ENCODE measurements around the gene MOAP1. TPM values are rescaled to one million over a fixed set of nuclear protein-coding genes. Genes with fewer than 3 reads are reported as not detected.
"Not testable (repeated sequence)": the region's sequence is repeated elsewhere in the genome, so short reads cannot be mapped to it uniquely, and the experiment has no call there.

Gene MOAP1
- total and polyA plus RNA-seq, 4 donors, result 22.3 to 48.6 (median 31.2) TPM

DNA sequence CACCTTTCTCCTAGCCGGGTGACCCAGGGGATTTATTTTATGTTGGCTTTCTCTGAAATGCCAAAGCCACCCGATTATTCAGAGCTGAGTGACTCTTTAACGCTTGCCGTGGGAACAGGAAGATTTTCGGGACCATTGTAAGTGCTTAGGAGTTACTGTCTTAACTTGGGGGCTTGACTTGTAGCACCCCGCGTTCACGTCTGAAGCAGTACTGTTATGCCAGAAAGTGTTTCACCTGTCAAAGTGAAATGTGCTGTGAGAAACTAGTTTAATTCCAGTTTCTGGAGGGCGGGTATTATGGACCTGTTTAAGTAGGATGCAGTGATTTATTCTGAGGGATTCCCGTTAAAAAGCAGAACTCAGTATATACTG is 638 bp upstream of the MOAP1 start:
- ATAC-seq (ENCODE audit: insufficient read depth, low FRiP score) (no peak), DNase-seq (no peak)
- Histone ChIP-seq H3K4me3 (peak overlapping the region; percentile 82), H3K4me1 (ENCODE audit: control insufficient read depth in 5 of 5, insufficient read depth in 5 of 5, low read length in 5 of 5) (peaks cover 3 to 17% (median 9%) of the 10 kb centered on the region in 5 donors), H3K9ac (ENCODE audit: insufficient read depth in 1 of 2, low read length in 2 of 2) (peak overlapping the region; percentile 76 to 86), H3K27me3 (ENCODE audit: control insufficient read depth in 3 of 3, insufficient read depth in 3 of 3, low read length in 2 of 3) (no peaks in the 10 kb centered on the region), H3K9me3 (ENCODE audit: control insufficient read depth in 4 of 4, insufficient read depth in 3 of 4, low read length in 3 of 4) (peaks cover 0 to 2% (median 0%) of the 10 kb centered on the region in 4 donors), H3K27ac (ENCODE audit: low read depth in 1 of 2, low read length in 1 of 2) (peak overlapping the region; percentile 94 to 100), H3K36me3 (ENCODE audit: control insufficient read depth in 4 of 4, insufficient read depth in 4 of 4, low read length in 4 of 4) (peaks cover 4 to 14% (median 7%) of the 10 kb centered on the region in 4 donors)
- 0% methylated on average over 10 of the region's 10 CpGs for WGBS, 2 donors
- TF ChIP-seq, protein P1, sequence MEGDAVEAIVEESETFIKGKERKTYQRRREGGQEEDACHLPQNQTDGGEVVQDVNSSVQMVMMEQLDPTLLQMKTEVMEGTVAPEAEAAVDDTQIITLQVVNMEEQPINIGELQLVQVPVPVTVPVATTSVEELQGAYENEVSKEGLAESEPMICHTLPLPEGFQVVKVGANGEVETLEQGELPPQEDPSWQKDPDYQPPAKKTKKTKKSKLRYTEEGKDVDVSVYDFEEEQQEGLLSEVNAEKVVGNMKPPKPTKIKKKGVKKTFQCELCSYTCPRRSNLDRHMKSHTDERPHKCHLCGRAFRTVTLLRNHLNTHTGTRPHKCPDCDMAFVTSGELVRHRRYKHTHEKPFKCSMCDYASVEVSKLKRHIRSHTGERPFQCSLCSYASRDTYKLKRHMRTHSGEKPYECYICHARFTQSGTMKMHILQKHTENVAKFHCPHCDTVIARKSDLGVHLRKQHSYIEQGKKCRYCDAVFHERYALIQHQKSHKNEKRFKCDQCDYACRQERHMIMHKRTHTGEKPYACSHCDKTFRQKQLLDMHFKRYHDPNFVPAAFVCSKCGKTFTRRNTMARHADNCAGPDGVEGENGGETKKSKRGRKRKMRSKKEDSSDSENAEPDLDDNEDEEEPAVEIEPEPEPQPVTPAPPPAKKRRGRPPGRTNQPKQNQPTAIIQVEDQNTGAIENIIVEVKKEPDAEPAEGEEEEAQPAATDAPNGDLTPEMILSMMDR (IDR thresholded peaks at IDR 0.05; ENCODE audit: control extremely low read depth, extremely low read depth), result no peak

DNA sequence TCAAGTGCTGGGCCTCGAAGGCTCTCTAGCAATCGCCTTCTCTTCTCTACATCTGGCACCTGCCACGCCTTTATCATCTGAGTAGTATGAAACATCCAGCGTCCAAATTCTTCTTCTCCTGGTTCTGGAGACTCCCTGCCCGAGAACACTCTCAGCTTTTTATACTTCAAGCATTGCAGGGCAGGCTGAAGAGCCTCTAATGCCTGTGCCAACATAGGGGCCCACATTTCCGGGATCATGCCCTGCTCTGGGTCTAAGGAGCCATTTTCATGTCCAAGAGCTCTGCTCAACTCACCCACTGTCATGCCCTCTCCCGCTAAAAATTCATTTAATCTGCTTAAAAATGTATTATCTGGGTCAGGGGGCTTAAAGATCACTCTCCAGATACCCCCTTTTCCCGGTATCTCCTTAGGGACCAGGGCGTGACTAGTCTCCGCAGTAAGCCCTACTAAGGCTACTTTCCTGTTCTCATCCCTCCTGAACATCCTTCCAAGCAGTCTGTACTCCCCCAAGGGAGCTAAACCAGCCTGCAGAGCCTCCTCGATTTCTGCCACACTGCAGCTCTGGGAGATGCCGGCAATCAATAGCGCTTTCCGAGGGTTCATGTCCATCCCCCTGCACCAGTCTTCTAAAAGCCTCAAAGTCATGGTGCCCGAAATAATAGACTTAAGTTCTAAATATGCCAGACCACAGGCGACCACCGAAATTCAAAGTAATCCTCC is 940 bp downstream of the MOAP1 start:
- WGBS, 2 donors, result 43 to 46% methylated on average over 17 of the region's 17 CpGs
- peak in 1 of 3 donors; percentile 8 for DNase-seq
- peaks cover 3 to 17% (median 9%) of the 10 kb centered on the region in 5 donors for H3K4me1 ChIP-seq (ENCODE audit: control insufficient read depth in 5 of 5, insufficient read depth in 5 of 5, low read length in 5 of 5)
- H3K36me3 ChIP-seq (ENCODE audit: control insufficient read depth in 4 of 4, insufficient read depth in 4 of 4, low read length in 4 of 4), result peaks cover 4 to 10% (median 7%) of the 10 kb centered on the region in 4 donors
- TF ChIP-seq, protein P1 (IDR thresholded peaks at IDR 0.05; ENCODE audit: control extremely low read depth, extremely low read depth), result no peak
- peak overlapping the region; percentile 99 for H3K4me3 ChIP-seq
- H3K27ac ChIP-seq (ENCODE audit: low read depth in 1 of 2, low read length in 1 of 2), result peak overlapping the region; percentile 94 to 100
- peak overlapping the region; percentile 66 to 90 for H3K9ac ChIP-seq (ENCODE audit: insufficient read depth in 1 of 2, low read length in 2 of 2)
- H3K27me3 ChIP-seq (ENCODE audit: control insufficient read depth in 3 of 3, insufficient read depth in 3 of 3, low read length in 2 of 3), result no peaks in the 10 kb centered on the region
- ATAC-seq (ENCODE audit: insufficient read depth, low FRiP score), result no peak
- H3K9me3 ChIP-seq (ENCODE audit: control insufficient read depth in 4 of 4, insufficient read depth in 3 of 4, low read length in 3 of 4), result peaks cover 0 to 2% (median 0%) of the 10 kb centered on the region in 4 donors

DNA sequence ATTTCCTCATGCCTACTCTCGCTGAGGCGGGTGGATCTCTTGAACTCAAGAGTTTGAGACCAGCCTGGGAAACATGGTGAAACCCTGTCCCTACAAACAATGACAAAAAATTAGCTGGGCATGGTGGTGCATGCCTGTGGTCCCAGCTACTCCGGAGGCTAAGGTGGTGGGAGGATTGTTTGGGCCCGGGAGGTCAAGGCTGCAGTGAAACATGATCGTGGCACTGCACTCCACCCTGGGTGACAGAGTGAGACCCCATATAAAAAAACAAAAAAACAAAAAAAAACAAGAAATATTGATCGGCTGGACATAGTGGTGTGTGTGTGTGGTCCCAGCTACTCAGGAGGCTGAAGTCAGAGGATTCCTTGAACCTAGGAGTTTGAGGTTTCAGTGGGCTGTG is 9.2 kb downstream of the MOAP1 start:
- 84 to 87% methylated on average over 6 of the region's 6 CpGs for WGBS, 2 donors
- no peak for DNase-seq

DNA sequence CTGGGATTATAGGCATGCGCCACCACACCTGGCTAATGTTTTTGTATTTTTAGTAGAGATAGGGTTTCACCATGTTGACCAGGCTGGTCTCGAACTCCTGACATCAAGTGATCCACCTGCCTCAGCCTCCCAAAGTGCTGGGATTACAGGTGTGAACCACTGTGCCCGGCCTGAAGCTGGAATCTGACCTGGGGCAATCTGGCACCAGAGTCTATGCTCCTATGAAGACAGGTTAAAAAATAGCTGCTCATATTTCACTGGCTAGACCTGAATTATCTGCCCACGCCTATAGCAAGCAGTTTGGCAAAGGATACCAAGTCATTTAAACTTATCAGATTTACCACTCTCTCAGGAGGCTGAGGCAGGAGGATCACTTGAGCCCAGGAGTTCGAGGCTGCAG is 10.0 kb downstream of the MOAP1 start:
- not testable (repeated sequence) for H3K4me1 ChIP-seq (ENCODE audit: control insufficient read depth in 5 of 5, insufficient read depth in 5 of 5, low read length in 5 of 5); DNase-seq; H3K27ac ChIP-seq (ENCODE audit: low read depth in 1 of 2, low read length in 1 of 2); ATAC-seq (ENCODE audit: insufficient read depth, low FRiP score); H3K27me3 ChIP-seq (ENCODE audit: control insufficient read depth in 3 of 3, insufficient read depth in 3 of 3, low read length in 2 of 3); H3K4me3 ChIP-seq; H3K36me3 ChIP-seq (ENCODE audit: control insufficient read depth in 4 of 4, insufficient read depth in 4 of 4, low read length in 4 of 4); H3K9ac ChIP-seq (ENCODE audit: insufficient read depth in 1 of 2, low read length in 2 of 2); H3K9me3 ChIP-seq (ENCODE audit: control insufficient read depth in 4 of 4, insufficient read depth in 3 of 4, low read length in 3 of 4)
- WGBS, 2 donors, result 77 to 90% methylated on average over 5 of the region's 5 CpGs

More for the DNA sequence above, 9.2 kb downstream of the MOAP1 start:
- no peak for ATAC-seq (ENCODE audit: insufficient read depth, low FRiP score)
- no peaks in the 10 kb centered on the region for H3K9me3 ChIP-seq (ENCODE audit: control insufficient read depth in 4 of 4, insufficient read depth in 3 of 4, low read length in 3 of 4)
- TF ChIP-seq, protein P1 (IDR thresholded peaks at IDR 0.05; ENCODE audit: control extremely low read depth, extremely low read depth), result no peak
- no peak overlapping the region for H3K4me3 ChIP-seq
- H3K27ac ChIP-seq (ENCODE audit: low read depth in 1 of 2, low read length in 1 of 2), result no peak overlapping the region
- H3K27me3 ChIP-seq (ENCODE audit: control insufficient read depth in 3 of 3, insufficient read depth in 3 of 3, low read length in 2 of 3), result peaks cover 0 to 4% (median 0%) of the 10 kb centered on the region in 3 donors
- H3K9ac ChIP-seq (ENCODE audit: insufficient read depth in 1 of 2, low read length in 2 of 2), result no peak overlapping the region
- no peaks in the 10 kb centered on the region for H3K36me3 ChIP-seq (ENCODE audit: control insufficient read depth in 4 of 4, insufficient read depth in 4 of 4, low read length in 4 of 4)
- H3K4me1 ChIP-seq (ENCODE audit: control insufficient read depth in 5 of 5, insufficient read depth in 5 of 5, low read length in 5 of 5), result no peaks in the 10 kb centered on the region

Data from lung (tissue), 12 donors.